ENCODE data around the gene IPO11.
"Not testable (repeated sequence)": the region's sequence is repeated elsewhere in the genome, so short reads cannot be mapped to it uniquely, and the experiment has no call there.

Gene IPO11

DNA sequence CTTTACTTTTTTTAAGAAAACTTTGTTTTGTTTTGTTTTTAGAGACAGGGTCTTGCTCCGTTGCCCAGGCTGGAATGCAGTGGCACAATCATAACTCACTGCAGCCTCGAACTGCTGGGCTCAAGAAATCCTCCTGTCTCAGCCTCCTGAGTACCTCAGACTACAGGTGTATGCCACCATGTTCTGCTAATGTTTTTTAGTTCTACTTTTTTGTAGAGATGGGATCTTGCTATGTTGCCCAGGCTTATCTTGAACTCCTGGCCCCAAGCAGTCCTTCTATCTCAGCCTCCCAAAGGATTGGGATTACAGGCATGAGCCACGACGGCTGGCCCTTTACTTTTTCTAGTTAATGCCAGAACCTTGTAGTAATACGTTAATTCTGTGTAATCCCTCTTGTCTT, 36.0 kb downstream of the IPO11 start:
- DNase-seq (ENCODE audit: low read depth in 2 of 2): no peak

DNA sequence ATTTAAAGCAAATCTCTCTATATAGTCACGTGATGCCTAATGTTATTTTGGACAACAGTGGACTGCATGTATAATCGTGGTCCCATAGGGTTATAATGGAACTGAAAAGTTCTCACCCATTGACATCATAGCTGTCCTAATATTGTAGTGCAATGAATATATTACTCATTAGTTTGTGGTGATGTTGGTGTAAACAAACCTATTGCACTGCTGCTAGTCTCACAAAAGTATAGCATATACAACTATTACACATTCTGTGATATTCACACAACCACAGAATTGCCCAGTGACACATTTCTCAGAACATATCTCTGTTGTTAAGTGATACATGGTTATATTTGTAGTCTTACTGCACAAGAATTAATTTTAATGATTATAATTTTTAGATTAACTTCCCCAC, 37.7 kb downstream of the IPO11 start:
- DNase-seq (ENCODE audit: low read depth in 2 of 2): no peak

DNA sequence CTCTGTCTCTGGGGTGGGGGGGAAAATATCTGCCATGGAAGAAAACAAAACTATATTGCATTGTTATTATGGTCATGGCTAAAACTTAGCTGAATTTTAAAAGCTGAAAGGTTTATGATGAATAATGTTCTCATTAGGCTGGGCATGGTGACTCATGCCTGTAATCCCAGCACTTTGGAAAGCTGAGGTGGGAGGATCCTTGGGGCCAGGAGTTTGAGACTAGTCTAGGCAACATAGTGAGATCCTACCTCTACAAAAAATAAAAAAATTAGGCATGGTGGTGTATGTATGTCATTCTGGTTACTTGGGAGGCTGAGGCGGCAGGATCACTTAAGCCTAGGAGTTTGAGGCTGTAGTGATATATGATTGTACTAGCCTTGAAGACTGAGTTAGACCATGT, 44.5 kb downstream of the IPO11 start:
- DNase-seq (ENCODE audit: low read depth in 2 of 2): no peak

DNA sequence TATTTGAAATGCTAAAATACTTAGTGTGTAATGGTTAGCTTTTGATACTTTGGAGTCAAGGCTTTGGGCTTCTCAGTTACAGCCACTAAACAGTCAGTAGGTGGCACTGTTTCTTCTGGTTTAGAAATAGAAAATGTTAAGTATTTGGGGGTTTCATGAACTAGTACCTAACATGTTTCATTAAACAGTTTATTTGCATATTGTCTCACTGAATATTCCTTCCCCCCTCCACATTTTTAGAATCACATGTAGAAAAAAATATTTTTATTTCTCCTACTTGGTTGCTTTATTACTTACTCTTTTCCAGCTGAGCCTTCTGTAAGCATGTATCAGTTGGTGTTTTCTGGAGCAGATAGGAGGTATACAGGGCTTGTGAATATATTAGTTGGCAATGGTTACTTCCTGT, 48.0 kb downstream of the IPO11 start:
- no peak for DNase-seq (ENCODE audit: low read depth in 2 of 2)

DNA sequence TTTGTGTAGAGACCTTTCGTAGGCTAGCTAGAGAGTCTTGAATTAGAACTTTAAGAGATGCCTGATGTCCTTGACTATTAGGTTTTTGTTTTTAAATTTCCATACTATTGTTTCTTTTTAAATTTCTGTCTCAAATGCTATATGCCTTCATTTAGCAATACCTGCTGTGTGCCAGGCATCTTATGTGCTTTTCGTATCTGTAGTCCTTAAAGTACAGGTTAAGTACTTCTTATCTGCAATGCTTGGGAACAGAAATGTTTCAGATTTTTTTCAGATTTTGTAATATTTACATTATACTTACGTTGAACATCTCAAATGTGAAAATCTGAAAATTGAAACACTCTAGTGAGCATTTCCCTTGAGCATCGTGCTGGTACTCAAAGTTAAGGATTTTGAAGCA, 49.0 kb downstream of the IPO11 start:
- no peak for DNase-seq (ENCODE audit: low read depth in 2 of 2)

DNA sequence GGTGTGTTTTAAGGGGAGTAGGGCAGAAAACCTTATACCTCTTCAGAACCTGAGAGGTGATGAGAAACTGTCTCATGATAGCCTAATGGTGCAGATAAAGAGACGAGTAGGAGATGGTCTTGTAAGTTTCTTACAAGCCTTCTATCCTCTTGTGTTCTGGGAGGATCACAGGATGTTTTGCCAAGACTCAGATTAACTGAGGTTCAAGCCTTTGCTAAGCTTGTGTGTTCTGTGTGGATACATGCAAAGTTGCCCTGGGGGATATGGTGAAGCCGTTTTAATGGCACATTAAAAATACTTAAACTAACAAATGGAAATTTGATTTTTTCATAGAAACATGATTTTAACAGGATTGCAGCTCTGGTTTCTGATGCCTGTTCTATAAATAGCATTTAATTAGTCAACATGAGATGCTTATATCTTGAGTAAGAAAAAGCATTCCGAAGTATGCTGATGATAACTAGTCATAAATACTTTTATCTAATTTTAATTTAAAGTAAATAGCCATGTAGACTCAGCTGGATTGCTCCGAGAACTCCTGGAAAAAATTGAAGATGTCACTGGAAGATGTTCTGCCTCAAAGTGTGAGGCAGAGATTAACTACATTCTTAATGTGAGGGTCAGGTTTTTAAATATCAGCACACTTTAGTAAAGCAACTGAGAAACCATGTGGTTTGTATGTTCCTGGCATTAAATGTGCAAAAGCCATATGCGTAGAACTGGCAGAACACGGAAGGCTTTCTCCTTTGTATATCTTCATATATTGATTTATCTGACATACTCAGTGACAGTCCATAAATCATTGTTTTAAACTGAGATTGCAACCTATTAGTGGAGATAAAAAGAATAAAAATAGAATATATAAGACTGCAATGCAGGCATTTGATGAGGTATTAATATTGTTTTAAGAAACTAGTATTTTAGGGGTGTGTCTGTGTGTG, 53.7 kb downstream of the IPO11 start:
- no peak for DNase-seq (ENCODE audit: low read depth in 2 of 2)

DNA sequence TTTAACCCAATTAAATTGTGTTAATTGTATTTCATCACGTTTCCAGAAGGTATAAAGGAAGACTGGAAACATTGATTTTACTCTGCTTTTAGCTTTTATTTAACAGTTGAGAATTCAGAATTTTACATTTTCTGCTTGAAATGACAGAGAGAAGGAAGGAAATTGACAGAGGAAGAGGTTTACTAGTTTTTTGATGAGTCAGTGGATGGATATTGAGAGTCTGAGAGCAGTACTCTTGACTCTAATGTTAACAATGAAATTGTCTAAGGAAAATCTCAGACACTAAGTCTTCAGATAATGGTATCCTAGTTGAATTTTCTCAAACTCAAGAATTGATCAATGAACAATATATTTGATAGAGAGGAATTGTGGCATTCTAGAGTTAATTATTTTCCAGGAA, 60.6 kb downstream of the IPO11 start:
- no peak for DNase-seq (ENCODE audit: low read depth in 2 of 2)

DNA sequence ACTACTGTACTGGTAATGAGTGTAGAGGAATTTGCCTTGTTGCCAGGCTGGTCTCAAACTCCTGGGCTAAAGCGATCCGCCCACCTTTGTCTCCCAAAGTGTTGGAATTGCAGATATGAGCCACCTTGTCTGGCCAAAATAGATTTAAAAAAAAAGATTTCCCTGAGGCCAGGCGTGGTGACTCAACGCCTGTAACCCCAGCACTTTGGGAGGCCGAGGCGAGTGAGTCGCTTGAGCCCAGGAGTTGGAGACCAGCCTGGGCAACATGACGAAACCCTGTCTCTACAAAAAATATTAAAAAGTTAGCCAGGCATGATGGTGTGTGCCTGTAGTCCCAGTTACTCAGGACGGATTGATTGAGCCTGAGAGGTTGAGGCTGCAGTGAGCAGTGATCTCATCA, 62.5 kb downstream of the IPO11 start:
- DNase-seq (ENCODE audit: low read depth in 2 of 2): no peak

DNA sequence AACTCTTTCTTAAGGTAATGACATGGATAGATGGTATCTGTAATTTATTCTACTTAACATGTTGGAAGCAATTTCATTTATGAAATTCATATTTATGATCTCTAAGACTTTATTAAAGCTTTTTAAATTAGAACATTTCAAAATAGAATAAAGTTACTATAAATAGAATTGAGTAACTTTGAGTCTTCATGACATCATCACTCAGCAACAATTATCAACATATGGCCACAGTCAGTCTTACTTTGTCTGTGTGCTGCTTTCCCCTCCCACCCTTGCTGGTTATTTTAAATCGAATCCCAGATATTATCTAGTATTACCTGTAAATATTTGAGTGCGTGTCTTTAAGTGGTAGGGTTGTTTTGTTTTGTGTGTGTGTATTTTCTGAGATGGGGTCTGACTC, 65.2 kb downstream of the IPO11 start:
- no peak for DNase-seq (ENCODE audit: low read depth in 2 of 2)

DNA sequence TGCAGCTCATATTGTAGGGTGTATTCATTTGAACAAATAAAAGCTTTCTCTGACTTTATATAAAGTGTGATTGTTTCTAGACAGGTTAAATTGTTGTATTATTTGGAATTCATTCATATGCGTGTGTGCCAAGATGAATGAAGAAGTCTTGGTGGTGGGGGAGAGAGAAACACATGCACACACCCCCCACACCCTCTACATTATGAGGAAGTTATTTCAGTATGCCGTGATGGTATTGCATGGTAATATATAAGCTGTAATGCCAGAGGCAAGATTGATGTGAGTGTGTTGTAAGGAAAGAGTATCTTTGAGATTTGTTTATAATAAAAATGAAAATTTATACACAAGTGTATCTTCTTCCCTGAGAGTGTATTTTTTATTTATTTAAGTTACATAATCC, 71.0 kb downstream of the IPO11 start:
- DNase-seq (ENCODE audit: low read depth in 2 of 2): no peak

DNA sequence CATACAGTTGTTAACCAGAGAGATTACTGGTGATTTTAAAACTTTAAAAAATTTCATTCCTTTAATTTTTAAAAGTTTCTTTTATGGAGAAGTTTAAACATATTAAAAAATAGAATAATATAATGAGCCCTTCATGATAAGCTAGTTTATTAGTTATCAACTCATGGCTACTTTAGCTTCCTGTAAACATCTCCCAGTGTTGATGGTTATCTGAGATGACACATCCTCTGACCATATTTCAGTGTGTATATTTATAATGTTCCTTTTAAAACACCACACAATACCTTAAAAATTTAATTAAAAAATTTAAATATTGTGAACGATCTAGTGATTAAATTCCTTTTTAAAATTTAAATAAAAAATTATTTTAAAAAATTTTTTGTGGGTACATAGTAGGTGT, 74.1 kb downstream of the IPO11 start:
- DNase-seq (ENCODE audit: low read depth in 2 of 2): no peak

DNA sequence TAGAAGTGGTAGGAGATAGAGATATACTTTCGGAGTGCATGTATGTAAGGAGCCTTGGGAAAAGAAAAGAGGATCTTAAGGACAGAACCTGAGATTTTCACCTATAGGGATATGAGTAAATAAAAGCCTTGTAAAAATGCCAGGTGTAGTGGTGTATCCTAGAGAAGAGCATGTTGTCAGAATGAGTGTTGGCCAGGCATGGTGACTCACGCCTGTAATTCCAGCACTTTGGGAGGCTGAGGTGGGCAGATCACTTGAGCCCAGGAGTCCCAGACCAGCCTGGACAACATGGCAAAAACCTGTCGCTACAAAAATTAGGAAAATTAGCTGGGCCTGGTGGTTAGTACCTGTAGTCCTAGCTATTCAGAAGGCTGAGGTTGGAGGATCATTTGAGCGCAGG, 76.0 kb downstream of the IPO11 start:
- DNase-seq (ENCODE audit: low read depth in 2 of 2): no peak

DNA sequence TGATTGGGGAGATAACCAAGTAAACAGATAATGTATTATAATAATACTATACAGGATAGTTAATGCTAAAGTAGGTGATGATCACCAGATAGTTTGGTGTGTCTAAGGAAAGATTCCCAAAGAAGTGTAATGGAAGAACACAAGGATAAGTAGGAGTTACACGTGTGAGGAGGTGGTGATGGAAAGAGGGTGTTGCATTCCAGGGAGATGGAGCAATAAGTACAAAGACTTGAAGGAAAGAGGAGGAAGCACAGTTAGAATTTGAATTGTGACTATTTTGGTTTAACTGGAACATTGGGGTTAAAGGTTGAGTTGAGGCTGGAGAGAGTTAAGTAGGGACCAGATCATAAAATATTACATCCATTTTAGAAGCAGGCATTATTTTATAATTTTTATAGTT, 76.9 kb downstream of the IPO11 start:
- DNase-seq (ENCODE audit: low read depth in 2 of 2): no peak

DNA sequence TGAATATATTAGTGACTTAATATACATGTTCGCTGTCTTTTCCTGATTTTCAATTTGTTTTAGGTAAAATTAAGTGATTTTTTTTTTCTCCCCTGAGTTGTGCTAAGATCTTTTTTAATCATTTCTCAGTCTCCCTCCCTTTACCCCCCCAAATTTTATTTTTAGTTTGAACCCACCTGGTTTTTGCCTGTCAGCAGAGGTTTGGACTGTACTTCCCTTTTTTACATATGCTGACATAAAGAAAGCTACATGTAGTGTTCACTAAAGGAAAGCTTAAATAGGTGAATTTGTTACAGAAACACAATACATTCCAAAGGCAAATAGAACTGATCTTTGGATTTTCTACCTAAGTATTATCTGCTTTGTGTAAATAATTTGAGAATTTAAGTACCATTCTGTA, 82.2 kb downstream of the IPO11 start:
- DNase-seq (ENCODE audit: low read depth in 2 of 2): no peak

DNA sequence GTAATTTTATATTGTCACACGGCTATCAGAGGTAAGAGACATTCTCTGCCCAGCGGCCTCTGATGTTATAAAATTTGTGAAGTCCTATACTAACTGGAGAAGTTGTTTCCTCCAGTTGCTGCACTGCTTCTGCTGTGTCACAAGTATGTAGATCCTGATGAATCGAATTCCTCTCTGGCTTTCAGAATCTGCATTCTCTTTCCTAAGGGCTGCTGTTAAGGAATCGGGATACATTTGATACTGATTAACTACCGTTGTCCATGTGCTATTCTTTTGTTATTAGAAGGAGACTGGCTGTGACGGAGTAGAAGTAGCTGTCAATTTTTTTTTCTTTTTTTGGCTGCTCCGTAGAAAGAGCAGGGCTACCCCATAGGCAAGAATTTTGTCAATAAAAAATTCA, 84.3 kb downstream of the IPO11 start:
- DNase-seq (ENCODE audit: low read depth in 2 of 2): no peak

DNA sequence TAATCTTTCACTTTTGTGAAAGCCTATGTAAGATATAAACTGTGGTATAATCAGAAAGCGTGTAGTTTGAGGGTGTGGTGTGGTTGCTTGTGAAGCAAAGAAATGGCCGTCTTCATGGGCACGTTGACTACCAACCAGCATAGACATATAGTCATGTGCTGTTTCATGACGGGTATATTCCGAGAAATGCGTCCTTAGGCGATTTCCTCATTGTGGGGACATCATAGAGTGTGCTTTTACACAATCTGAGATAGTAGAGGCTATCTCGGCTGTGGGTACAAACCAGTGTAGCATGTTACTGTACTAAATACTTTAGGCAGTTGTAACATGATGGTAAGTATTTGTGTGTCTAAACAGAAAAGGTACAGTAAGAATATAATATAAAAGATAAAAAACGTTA, 86.4 kb downstream of the IPO11 start:
- no peak for DNase-seq (ENCODE audit: low read depth in 2 of 2)

DNA sequence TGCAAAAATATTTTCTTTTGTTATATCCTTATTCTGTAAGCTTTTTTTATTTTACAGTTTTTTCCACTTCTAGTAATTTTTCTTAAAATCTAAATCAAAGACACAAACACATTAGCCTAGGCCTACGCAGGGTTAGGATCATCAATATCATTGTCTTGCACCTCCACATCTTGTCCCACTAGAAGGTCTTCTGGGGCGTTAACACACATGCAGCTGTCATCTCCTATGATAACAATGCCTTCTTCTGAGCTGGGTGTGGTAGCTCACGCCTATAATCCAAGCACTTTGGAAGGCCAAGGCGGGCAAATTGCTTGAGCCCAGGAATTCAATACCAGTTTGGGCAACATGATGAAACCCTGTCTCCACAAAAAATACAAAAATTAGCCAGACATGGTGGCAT, 87.2 kb downstream of the IPO11 start:
- DNase-seq (ENCODE audit: low read depth in 2 of 2): no peak

DNA sequence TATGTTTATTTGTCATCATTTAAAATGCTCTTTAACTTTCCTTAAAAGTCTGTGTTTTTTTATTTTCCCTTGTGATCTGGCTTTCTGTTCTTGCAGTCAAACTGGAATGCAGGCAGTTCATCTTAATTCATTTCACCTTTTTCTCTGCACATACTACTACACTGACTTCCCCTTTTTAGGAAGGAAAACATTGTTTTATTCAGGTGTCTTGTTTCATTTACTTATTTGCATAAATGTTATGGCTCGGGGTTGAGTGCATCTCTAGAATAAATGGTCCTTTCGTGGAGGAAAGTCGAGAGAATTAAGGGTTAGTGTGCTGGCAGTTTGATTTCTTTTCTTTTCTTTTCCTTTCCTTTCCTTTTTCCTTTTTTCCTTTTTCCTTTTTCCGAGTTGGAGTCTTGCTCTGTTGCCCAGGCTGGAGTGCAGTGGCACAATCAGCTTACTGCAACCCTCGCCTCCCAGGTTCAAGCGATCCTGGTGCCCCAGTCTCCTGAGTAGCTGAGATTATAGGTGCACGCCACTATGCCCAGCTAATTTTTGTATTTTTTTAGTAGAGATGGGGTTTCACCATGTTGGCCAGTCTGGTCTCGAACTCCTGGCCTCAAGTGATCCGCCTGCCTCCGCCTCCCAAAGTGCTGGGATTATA, 90.0 kb downstream of the IPO11 start:
- no peak for DNase-seq (ENCODE audit: low read depth in 2 of 2)

DNA sequence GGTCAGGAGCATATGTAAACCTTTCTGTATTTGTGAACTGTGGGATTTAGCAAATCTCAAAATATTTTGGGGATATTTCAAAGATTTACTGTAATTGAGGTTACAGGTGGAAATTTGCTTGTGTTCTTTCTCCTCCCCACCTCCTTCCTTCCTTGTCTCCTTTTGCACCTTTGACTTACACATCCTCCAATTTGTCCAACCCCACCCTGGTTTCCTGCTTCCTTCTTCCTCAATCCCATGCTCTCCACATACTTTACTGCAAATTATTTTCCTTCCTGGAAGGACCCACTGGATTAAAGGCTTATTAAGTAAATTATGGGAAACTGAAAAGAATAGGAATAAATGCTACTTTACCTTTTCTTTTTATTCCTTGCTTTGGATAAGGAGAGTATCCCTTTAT, 91.6 kb downstream of the IPO11 start:
- DNase-seq (ENCODE audit: low read depth in 2 of 2): no peak

DNA sequence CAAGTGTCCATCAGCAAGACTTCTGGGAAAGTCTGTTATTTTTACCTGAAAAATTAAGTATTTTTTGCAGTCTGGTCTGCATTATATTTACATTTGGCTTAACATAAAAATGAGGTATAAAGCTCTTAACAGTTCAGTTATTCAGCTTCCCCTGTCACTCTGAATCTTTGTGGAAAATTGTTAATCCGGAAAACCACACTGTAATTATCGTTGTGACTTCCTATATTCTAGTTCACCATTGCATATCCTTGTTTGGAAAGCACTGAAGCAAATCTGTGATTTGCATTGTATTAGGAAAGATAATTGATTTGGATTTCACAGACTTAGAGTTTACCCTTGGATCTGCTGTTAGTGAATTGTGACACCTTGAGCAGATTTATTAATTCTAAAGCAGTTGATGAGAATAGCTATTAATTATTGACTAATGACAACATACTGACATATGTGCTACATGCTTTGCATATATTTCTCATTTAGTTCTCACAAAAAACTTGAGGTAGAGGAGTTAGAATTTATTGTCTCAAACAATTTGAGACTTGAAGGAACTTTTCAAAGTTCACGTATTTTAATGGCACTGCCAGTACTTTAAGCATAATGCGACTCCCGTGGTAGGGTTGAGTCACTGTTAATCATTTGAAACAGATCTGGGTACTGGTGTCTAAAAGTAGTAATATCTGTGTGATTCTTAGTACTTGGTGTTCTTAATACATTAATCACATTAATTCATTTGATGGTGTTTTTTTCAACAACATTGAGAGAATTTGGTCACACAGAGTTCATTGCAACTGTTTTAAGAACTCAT, 94.3 kb downstream of the IPO11 start:
- DNase-seq (ENCODE audit: low read depth in 2 of 2): no peak

DNA sequence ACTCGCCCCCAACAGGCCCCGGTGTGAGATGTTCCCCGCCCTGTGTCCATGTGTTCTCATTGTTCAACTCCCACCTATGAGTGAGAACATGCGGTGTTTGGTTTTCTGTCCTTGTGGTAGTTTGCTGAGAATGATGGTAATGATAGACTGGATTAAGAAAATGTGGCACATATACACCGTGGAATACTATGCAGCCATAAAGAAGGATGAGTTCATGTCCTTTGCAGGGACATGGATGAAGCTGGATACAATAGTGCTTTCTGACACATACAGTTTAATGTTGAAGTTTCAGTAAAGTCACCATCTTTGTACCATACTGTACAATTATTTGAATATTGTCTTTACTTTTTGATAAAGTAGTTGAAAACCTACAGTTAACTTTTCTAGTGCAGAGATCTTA, 96.2 kb downstream of the IPO11 start:
- DNase-seq (ENCODE audit: low read depth in 2 of 2): not testable (repeated sequence)

DNA sequence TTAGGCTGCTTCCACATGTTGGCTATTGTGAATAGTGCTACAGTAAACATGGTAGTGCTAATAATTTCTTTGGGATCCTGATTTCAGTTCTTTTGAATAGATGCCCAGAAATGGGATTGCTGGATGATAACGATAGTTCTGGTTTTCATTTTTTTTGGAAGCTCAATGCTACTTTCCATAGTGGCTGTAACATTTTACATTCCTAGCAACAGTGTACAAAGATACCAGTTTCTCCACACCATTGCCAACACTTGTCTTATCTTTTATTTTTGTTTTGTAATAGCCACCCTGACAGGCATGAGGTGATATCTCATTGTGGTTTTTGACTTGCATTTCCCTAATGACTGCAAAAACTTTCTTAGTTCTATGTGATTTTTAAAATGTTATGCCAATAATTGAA, 97.2 kb downstream of the IPO11 start:
- no peak for DNase-seq (ENCODE audit: low read depth in 2 of 2)

DNA sequence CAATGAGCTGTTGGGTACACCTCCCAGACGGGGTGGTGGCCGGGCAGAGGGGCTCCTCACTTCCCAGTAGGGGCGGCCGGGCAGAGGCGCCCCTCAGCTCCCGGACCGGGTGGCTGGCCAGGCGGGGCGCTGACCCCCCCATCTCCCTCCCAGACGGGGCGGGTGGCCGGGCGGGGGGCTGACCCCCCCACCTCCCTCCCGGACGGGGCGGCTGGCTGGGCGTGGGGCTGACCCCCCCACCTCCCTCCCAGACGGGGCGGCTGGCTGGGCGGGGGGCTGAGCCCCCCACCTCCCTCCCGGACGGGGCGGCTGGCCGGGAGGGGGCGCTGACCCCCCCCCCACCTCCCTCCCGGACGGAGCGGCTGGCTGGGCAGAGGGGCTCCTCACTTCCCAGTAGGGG, 100.5 kb downstream of the IPO11 start:
- DNase-seq (ENCODE audit: low read depth in 2 of 2): not testable (repeated sequence)
